AG10803 (cell line): ENCODE data around the gene YRDC.

Experiments
- DNase-seq: peaks from one replicate; pipeline ENCODE4 v3.0.0; 2010; ENCODE audit warnings: low read depth
- H3K4me3 ChIP-seq: 2 replicates; pipeline ENCODE4 v1.5.1; 2011; ENCODE audit warnings: mild to moderate bottlenecking, low read length, control low read depth
- TF ChIP-seq, protein P1 (sequence below): conservative IDR thresholded peaks from 2 replicates; pipeline ENCODE4 v1.5.1; 2011; ENCODE audit warnings: mild to moderate bottlenecking, low read length, control low read depth, inconsistent platforms

YRDC gene

DNA sequence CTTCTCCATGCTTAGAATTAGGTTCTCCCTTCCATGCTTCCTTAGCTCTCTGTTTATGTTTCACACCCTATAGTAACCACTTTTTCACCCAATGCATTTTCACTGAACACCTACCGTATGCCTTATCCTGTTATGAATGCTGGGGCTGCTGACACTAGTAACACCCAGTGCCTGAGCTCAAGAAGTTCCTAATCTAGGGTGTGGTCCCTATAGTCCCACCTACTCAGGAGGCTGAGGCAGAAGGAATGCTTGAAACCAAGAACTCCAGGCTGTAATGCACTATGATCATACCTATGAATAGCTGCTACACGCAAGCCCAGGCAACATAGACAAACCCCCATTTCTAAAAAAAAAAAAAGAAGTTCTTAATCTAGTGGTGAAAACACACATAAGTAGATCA lies 48.6 kb downstream of the YRDC start:
- DNase-seq: no peak
- TF ChIP-seq, protein P1, sequence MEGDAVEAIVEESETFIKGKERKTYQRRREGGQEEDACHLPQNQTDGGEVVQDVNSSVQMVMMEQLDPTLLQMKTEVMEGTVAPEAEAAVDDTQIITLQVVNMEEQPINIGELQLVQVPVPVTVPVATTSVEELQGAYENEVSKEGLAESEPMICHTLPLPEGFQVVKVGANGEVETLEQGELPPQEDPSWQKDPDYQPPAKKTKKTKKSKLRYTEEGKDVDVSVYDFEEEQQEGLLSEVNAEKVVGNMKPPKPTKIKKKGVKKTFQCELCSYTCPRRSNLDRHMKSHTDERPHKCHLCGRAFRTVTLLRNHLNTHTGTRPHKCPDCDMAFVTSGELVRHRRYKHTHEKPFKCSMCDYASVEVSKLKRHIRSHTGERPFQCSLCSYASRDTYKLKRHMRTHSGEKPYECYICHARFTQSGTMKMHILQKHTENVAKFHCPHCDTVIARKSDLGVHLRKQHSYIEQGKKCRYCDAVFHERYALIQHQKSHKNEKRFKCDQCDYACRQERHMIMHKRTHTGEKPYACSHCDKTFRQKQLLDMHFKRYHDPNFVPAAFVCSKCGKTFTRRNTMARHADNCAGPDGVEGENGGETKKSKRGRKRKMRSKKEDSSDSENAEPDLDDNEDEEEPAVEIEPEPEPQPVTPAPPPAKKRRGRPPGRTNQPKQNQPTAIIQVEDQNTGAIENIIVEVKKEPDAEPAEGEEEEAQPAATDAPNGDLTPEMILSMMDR: no peak
- H3K4me3 ChIP-seq: no peak overlapping the region

DNA sequence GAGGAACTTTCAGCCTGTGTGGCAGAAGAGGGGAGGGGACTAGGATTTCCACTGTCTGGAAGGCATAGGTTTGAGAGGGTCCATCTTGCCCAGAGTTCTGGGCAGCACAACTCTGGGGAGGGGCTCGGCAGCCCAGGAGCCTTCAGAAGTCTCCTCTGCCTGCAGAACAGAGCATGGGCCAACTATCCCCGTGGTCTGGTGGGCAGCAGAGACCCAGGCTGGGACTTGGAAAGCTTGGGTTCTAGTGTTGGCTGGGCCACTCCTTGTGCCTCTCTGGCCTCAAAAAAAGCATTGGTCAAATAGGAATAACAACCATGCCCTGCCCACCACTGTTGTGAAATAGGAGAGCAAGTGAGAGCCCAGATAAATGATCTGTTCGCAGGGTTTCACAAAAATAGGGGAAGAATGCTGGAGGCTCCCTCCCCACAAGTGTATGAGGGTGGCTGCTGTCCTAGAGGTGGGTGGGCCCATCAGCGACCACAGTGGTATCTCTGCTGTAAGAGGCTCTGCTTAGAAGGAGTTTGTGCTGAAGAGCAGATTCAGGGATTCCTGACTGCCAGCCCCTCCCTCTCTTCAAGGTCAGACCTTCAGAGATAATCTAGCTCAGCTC lies 52.0 kb downstream of the YRDC start:
- no peak for DNase-seq
- TF ChIP-seq, protein P1: no peak
- no peak overlapping the region for H3K4me3 ChIP-seq

DNA sequence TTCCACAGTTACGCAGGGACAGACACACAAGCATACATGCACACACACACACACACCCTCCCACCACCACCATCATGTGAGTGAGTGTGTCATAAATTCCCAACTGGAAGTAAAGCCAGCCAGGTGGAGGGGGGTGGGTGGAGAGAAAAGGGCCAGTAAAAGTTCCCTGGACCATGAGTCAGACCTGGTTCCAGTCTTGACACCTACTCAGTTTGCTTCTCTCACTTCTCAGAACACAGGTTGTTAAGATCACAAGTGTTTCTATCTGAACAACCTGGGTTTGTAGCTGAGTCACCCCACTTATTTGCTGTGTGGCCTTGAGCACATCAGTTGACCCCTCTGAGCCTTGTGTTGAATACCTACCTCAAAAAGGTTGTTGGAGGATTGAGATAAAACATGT lies 52.7 kb downstream of the YRDC start:
- TF ChIP-seq, protein P1: no peak
- no peak for DNase-seq

DNA sequence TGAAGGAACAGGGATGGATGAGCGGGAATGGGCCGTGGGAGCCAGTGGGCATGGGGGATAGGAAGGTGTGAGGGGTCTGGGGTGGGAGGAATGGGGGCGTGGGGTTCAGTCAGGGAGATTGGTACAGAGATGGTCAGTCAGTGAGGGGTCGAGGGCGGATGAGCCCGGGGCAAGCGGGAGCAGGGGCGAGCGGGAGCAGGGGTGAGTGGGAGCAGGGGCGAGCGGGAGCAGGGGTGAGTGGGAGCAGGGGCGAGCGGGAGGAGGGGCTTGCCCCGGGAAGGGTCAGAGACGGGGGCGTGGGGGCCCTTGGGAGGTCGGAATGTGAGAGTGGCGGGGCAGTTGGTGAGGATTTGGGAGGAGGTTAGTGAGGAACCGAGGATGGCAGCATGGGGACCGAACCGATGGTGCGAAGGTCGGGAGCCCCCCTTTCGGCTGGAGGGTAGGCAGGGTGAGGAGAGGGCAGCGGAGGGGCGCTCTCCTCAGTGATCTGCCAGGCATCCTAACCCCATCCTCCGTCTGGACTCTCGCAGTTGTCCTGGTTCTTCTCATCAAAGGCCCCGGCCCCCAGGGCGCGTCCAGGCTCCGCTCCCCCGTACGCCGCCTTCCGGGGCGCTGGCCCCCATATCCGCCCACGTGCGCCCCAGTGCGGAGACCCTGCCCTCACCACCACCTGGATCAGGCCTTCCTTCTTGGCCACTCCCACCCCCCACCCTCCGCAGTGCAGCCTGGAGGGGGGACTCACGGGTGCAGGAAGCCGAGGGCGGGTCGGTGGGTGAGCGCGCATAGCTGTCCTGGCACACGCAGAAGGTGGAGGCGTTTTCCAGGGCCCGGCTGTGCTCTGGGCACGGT lies 54.3 kb downstream of the YRDC start:
- TF ChIP-seq, protein P1: no peak
- no peak overlapping the region for H3K4me3 ChIP-seq
- DNase-seq: no peak

More for the DNA sequence above, 52.7 kb downstream of the YRDC start:
- H3K4me3 ChIP-seq: no peak overlapping the region
